ENCODE results near the gene TMEM240. TPM values are rescaled to one million over a fixed set of nuclear protein-coding genes. Genes with fewer than 3 reads are reported as not detected.
"Not testable (repeated sequence)": the region's sequence is repeated elsewhere in the genome, so short reads cannot be mapped to it uniquely, and the experiment has no call there.

The TMEM240 gene
- total RNA-seq, 4 donors from 2014 or later = 9.4 to 16.3 TPM; not detected in 2

- Histone ChIP-seq H3K27ac (no peak overlapping the region), H3K4me3 (no peak overlapping the region), H3K27me3 (no peaks in the 10 kb centered on the region), H3K4me1 (no peaks in the 10 kb centered on the region), H3K9me3 (no peaks in the 10 kb centered on the region), H3K36me3 (no peaks in the 10 kb centered on the region)
- DNase-seq = no peak
- TF ChIP-seq POLR2A (IDR thresholded peaks at IDR 0.05) (no peak), CTCF (IDR thresholded peaks at IDR 0.05) (no peak)
- intact Hi-C loops (cut with DNase I; ENCODE audit: low total_unique reads) = no loop called here
Measured at GRCh38 chr1:1562556-1563195, 22.3 kb upstream of the TMEM240 start.

DNA sequence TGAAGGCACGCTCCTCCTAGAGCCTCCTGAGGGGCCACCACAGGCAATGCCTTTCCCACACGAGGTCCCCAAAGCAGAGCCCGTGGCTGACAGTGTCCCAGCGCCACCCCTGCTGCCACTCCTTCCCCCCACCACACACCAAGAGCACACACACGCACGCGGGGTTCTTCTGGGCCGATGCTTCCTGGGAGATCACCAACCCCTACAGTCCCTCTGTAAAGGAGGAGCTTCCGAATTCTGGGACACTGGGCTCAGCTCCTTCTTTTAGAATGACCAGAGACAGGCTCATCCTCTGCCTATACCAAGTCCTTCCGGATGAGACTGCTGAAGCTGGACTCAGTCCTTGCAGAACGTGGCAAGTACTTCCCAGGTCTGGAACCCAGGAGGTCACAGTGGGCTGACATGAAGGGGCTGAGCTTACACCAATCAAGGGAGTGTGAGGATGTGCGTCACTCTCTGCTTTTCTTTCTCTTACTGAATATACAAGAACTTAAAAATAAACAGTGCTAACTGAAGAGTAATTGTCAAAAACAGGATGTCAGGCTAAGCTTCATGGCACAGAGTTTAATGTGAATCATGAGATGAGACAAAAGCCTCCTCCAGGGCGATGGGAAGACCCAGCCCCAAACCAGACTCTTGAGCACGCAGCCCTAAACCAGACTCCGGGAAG lies 21.5 kb upstream of the TMEM240 start:
- H3K4me1 ChIP-seq = no peaks in the 10 kb centered on the region
- DNase-seq = no peak
- no peaks in the 10 kb centered on the region for H3K9me3 ChIP-seq
- H3K36me3 ChIP-seq = no peaks in the 10 kb centered on the region
- H3K4me3 ChIP-seq = no peak overlapping the region
- TF ChIP-seq CTCF (IDR thresholded peaks at IDR 0.05) (no peak), POLR2A (IDR thresholded peaks at IDR 0.05) (no peak)
- no peak overlapping the region for H3K27ac ChIP-seq
- no peaks in the 10 kb centered on the region for H3K27me3 ChIP-seq
- intact Hi-C loops (cut with DNase I; ENCODE audit: low total_unique reads) = no loop called here

- no peak for TF ChIP-seq CTCF (IDR thresholded peaks at IDR 0.05)
- TF ChIP-seq POLR2A (IDR thresholded peaks at IDR 0.05) = no peak
- Histone ChIP-seq H3K36me3 (no peaks in the 10 kb centered on the region), H3K27me3 (no peaks in the 10 kb centered on the region), H3K4me1 (no peaks in the 10 kb centered on the region), H3K4me3 (no peak overlapping the region), H3K9me3 (no peaks in the 10 kb centered on the region), H3K27ac (no peak overlapping the region)
- intact Hi-C loops (cut with DNase I; ENCODE audit: low total_unique reads) = no loop called here
- DNase-seq = no peak
Measured at GRCh38 chr1:1560178-1560577, 19.8 kb upstream of the TMEM240 start.

- no peaks in the 10 kb centered on the region for H3K27me3 ChIP-seq
- no peak overlapping the region for H3K4me3 ChIP-seq
- H3K4me1 ChIP-seq = no peaks in the 10 kb centered on the region
- H3K36me3 ChIP-seq = no peaks in the 10 kb centered on the region
- TF ChIP-seq POLR2A (IDR thresholded peaks at IDR 0.05) (no peak), CTCF (IDR thresholded peaks at IDR 0.05) (no peak)
- H3K9me3 ChIP-seq = no peaks in the 10 kb centered on the region
- H3K27ac ChIP-seq = no peak overlapping the region
- intact Hi-C loops (cut with DNase I; ENCODE audit: low total_unique reads) = no loop called here
- DNase-seq = no peak
Measured at GRCh38 chr1:1559066-1559465, 18.6 kb upstream of the TMEM240 start.

- intact Hi-C loops (cut with DNase I; ENCODE audit: low total_unique reads) = no loop called here
- no peaks in the 10 kb centered on the region for H3K36me3 ChIP-seq
Measured at GRCh38 chr1:1558591-1558990, 18.2 kb upstream of the TMEM240 start.

DNA sequence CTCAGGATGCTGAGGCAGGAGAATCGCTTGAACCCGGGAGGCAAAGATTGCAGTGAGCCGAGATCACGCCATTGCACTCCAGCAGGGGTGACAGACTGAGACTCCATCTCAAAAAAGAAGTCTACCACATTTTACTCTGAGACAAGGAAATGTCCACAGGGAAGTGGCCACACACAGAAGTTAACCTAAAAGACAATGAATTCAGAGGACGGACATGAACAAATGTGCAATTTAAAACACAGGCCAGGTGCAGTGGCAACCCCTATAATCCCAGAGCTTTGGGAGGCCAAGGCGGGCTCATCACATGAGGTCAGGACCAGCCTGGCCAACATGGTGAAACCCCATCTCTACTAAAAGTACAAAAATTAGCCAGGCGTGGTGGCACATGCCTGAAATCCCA lies 17.3 kb upstream of the TMEM240 start:
- DNase-seq; H3K9me3 ChIP-seq; H3K27ac ChIP-seq; H3K4me1 ChIP-seq; H3K27me3 ChIP-seq; H3K36me3 ChIP-seq; intact Hi-C loops (cut with DNase I; ENCODE audit: low total_unique reads); H3K4me3 ChIP-seq: not testable (repeated sequence)

More at GRCh38 chr1:1558591-1558990, 18.2 kb upstream of the TMEM240 start:
- no peak for DNase-seq
- TF ChIP-seq POLR2A (IDR thresholded peaks at IDR 0.05) (no peak), CTCF (IDR thresholded peaks at IDR 0.05) (no peak)
- H3K9me3 ChIP-seq = no peaks in the 10 kb centered on the region
- no peaks in the 10 kb centered on the region for H3K4me1 ChIP-seq
- H3K27ac ChIP-seq = no peak overlapping the region
- H3K27me3 ChIP-seq = no peaks in the 10 kb centered on the region
- no peak overlapping the region for H3K4me3 ChIP-seq

- H3K4me1 ChIP-seq; H3K36me3 ChIP-seq; H3K4me3 ChIP-seq; DNase-seq; intact Hi-C loops (cut with DNase I; ENCODE audit: low total_unique reads); H3K27ac ChIP-seq; H3K9me3 ChIP-seq; H3K27me3 ChIP-seq: not testable (repeated sequence)
Measured at GRCh38 chr1:1556961-1557360, 16.5 kb upstream of the TMEM240 start.
